ENCODE measurements around the gene RNF150. TPM values are rescaled to one million over a fixed set of nuclear protein-coding genes. Genes with fewer than 3 reads are reported as not detected.

Gene RNF150
- total RNA-seq, 4 donors from 2014 or later = 9.7 to 58.2 (median 36.6) TPM

DNA sequence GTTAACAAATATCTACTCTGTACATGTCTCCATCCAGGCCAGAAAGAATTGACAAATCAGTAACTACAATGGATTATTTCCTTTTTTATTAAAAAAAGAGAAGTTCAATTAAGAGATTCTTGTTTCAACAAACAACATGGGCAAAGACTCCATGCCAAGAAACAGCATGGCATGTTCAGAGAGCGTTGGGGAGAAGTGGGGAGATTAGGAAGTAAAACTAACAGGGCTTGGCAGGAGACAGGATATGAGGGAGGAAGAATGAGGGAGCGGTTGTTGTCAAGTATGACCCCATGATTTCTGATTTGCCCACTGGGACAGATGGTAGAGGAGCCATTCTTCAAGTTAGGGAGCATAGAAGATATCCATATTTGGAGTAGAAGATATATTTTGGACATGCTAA is 128.4 kb downstream of the RNF150 start:
- Histone ChIP-seq H3K4me3 (no peak overlapping the region), H3K27ac (no peak overlapping the region)
- TF ChIP-seq POLR2A (IDR thresholded peaks at IDR 0.05) = no peak
- no peak for TF ChIP-seq CTCF (IDR thresholded peaks at IDR 0.05)

GRCh38 chr4:141003193-141003592 is 130.1 kb downstream of the RNF150 start:
- Histone ChIP-seq H3K4me1 (peaks cover 0 to 3% of the 10 kb centered on the region in 2 donors), H3K27me3 (no peaks in the 10 kb centered on the region), H3K9me3 (no peaks in the 10 kb centered on the region), H3K27ac (peak overlapping the region; percentile 43 to 66), H3K36me3 (no peaks in the 10 kb centered on the region), H3K4me3 (no peak overlapping the region)
- DNase-seq = no peak
- TF ChIP-seq POLR2A (IDR thresholded peaks at IDR 0.05) = no peak
- TF ChIP-seq CTCF (IDR thresholded peaks at IDR 0.05) = no peak
- intact Hi-C loops (cut with DNase I; ENCODE audit: low total_unique reads) = no loop called here

More for the DNA sequence above, 128.4 kb downstream of the RNF150 start:
- Histone ChIP-seq H3K27me3 (no peaks in the 10 kb centered on the region), H3K4me1 (peaks cover 0 to 3% of the 10 kb centered on the region in 2 donors), H3K36me3 (no peaks in the 10 kb centered on the region), H3K9me3 (no peaks in the 10 kb centered on the region)
- DNase-seq = no peak
- intact Hi-C loops (cut with DNase I; ENCODE audit: low total_unique reads) = no loop called here

- intact Hi-C loops (cut with DNase I; ENCODE audit: low total_unique reads) = no loop called here
- Histone ChIP-seq H3K9me3 (no peaks in the 10 kb centered on the region), H3K4me1 (peaks cover 0 to 3% of the 10 kb centered on the region in 2 donors), H3K4me3 (no peak overlapping the region), H3K27me3 (no peaks in the 10 kb centered on the region), H3K27ac (peak overlapping the region; percentile 43 to 66), H3K36me3 (no peaks in the 10 kb centered on the region)
- TF ChIP-seq CTCF (IDR thresholded peaks at IDR 0.05) (no peak), POLR2A (IDR thresholded peaks at IDR 0.05) (no peak)
- no peak for DNase-seq
These were observed 130.9 kb downstream of the RNF150 start for GRCh38 chr4:141002323-141002805.

- Histone ChIP-seq H3K27me3 (no peaks in the 10 kb centered on the region), H3K27ac (no peak overlapping the region), H3K4me1 (peaks cover 0 to 4% of the 10 kb centered on the region in 2 donors), H3K36me3 (no peaks in the 10 kb centered on the region), H3K4me3 (no peak overlapping the region), H3K9me3 (no peaks in the 10 kb centered on the region)
- DNase-seq = no peak
- TF ChIP-seq CTCF (IDR thresholded peaks at IDR 0.05) = no peak
- intact Hi-C loops (cut with DNase I; ENCODE audit: low total_unique reads) = no loop called here
These were observed 136.5 kb downstream of the RNF150 start for GRCh38 chr4:140996766-140997165.

DNA sequence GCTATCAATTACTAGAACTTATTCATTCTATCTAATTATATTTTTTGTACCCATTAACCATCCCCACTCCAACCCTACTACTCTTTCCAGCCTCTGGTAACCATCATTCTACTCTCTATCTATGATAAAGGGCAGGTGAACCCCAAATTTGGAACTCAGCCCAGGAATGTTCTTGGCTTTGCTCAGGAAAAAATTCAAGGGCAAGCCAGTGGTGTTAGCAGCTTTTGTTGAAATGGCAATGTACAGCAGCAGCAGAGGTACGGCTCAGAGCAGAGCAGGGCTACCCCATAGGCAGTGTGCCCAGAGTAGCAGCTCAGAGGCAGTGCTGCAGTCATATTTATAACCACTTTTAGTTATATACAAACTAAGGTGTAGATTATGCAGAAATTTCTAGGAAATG is 138.2 kb downstream of the RNF150 start:
- intact Hi-C loops (cut with DNase I; ENCODE audit: low total_unique reads) = no loop called here
- no peaks in the 10 kb centered on the region for H3K36me3 ChIP-seq
- DNase-seq = peak in 1 of 2 donors; percentile 34
- TF ChIP-seq CTCF (IDR thresholded peaks at IDR 0.05) (no peak), POLR2A (IDR thresholded peaks at IDR 0.05) (no peak)
- peak overlapping the region in 1 of 2 donors; percentile 57 for H3K27ac ChIP-seq
- no peak overlapping the region for H3K4me3 ChIP-seq
- H3K4me1 ChIP-seq = peaks cover 0 to 4% of the 10 kb centered on the region in 2 donors
- no peaks in the 10 kb centered on the region for H3K9me3 ChIP-seq
- H3K27me3 ChIP-seq = no peaks in the 10 kb centered on the region

All from uterus (tissue), 4 donors.